NCI-H524 treated with DMSO at 0.1 percent for 48 hours (cell line): ENCODE results near the gene PLAAT2.
"Not testable (repeated sequence)": the region's sequence is repeated elsewhere in the genome, so short reads cannot be mapped to it uniquely, and the experiment has no call there.

ENCODE experiments used
- DNase-seq: peaks from one replicate; lab custom pipeline; 2025; lab: John Stamatoyannopoulos, UW

Gene PLAAT2

DNA sequence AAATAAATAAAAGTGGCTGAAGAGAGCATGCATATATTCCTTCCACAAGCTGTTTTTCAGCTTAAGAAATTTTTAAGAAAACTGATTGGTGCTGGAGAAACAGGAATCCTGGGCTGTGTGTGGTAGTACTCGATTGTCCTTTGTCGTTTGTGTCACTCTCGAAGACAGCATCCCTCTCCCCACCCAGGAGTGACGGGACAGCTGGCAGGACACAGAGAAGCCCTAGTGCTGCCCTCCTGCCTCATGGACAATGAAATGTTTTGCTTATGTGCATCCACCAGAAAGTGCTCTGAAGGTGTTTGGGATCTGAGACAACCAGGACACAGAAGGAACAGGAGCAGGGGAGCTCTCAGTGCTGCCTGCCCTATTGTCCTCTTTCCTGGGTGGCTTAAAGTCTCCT, 13.8 kb downstream of the PLAAT2 start:
- DNase-seq = no peak

DNA sequence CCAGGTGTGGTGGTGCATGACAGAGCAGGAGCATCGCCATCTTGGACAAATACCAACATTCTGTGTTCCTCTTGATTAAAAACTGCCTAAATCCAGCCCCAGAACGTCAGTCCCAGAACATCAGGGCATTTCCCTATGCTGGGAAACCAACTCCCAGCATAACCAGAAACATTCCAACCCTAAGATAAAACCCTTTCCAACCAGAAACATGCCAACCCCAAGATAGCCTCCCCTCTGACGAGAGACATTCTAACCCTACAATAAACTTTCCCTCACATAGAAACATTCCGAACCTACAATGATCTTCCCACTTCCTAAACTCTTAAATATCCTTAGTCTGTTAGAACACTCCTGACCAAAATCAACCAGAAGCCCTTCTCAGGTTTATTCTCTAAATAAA, 15.0 kb downstream of the PLAAT2 start:
- no peak for DNase-seq

GRCh38 chr11:63547061-63547460, 16.1 kb downstream of the PLAAT2 start:
- DNase-seq = no peak

- no peak for DNase-seq
These were observed 19.5 kb downstream of the PLAAT2 start for GRCh38 chr11:63543711-63544110.

- not testable (repeated sequence) for DNase-seq
These were observed 20.7 kb downstream of the PLAAT2 start for GRCh38 chr11:63542506-63542905.

GRCh38 chr11:63537293-63538101, 25.7 kb downstream of the PLAAT2 start:
- no peak for DNase-seq

GRCh38 chr11:63536669-63537292, 26.4 kb downstream of the PLAAT2 start, which contains the start of gene PLAAT4:
PLAAT4 (plus strand) TSS chr11:63536808; CDS start chr11:63536869, 61 bp downstream.
- DNase-seq = no peak

- no peak for DNase-seq
These were observed 27.4 kb downstream of the PLAAT2 start for GRCh38 chr11:63535734-63536133.

DNA sequence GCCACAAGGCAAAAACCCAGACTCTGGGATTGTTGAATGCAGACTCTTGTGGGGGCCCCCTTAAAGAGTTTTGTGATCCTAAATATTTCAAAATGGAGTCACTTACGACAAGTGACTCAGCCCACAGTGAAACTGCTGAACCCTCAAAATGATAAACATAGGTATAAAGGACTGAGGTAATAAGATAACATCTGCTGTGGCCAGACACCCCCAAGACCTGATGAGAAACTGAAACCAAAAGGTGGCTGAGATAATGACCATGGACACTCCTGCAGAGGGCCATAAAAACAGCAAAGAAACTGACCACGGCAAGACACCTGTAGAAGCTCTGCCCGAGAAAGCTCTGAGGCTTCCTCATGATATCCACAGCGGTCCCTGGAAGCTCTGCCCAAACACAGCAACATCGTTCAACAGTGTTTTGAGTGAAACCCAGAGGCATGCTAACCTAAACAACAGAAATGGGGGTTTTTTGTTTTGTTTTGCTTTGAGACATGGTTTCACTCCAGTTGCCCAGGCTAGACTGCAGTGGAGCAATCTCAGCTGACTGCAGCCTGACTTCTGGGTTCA, 28.2 kb downstream of the PLAAT2 start:
- DNase-seq = no peak

DNA sequence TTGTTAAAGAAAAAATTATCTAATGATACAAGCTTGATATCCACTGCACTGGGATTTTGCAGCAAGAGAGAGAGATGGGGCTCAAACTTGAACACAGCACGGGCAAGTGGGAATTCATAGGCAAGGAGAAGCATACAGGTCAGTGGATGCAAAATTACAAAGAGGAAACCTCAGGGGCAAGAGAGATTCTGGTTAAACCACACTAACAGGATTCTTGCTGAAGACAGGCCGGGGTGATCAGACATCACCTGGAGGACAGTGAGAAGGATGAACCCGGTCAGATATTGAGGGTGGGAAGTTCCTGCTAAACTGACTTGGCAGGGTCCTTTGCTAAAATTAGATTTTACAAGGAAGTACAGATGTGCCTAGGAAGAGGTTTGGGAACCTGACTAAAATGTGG, 29.1 kb downstream of the PLAAT2 start:
- DNase-seq = no peak

- no peak for DNase-seq
These were observed 30.2 kb downstream of the PLAAT2 start for GRCh38 chr11:63532799-63533475.

GRCh38 chr11:63532117-63532516, 31.1 kb downstream of the PLAAT2 start:
- no peak for DNase-seq

- DNase-seq = not testable (repeated sequence)
These were observed 31.9 kb downstream of the PLAAT2 start for GRCh38 chr11:63531074-63531792.

- DNase-seq = no peak
These were observed 33.2 kb downstream of the PLAAT2 start for GRCh38 chr11:63530021-63530420.

DNA sequence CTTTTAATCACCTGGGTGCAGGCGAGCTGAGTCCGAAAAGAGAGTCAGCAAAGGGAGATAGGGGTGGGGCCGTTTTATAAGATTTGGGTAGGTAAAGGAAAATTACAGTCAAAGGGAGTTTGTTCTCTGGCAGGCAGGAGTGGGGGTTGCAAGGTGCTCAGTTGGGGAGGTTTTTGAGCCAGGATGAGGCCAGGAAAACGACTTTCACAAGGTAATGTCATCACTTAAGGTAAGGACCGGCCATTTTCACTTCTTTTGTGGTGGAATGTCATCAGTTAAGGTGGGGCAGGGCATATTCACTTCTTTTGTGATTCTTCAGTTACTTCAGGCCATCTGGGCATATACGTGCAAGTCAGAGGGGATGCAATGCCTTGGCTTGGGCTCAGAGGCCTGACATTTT, 33.8 kb downstream of the PLAAT2 start:
- not testable (repeated sequence) for DNase-seq

- DNase-seq = not testable (repeated sequence)
These were observed 34.4 kb downstream of the PLAAT2 start for GRCh38 chr11:63528729-63529278.

DNA sequence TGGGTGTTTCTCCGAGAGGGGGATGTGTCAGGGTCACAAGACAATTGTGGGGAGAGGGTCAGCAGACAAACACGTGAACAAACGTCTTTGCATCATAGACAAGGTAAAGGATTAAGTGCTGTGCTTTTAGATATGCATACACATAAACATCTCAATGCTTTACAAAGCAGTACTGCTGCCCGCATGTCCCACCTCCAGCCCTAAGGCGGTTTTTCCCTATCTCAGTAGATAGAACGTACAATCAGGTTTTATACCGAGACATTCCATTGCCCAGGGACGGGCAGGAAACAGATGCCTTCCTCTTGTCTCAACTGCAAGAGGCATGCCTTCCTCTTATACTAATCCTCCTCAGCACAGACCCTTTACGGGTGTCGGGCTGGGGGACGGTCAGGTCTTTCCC, 35.0 kb downstream of the PLAAT2 start:
- not testable (repeated sequence) for DNase-seq

GRCh38 chr11:63527667-63528066, 35.5 kb downstream of the PLAAT2 start:
- no peak for DNase-seq

GRCh38 chr11:63523151-63523550, 40.0 kb downstream of the PLAAT2 start:
- no peak for DNase-seq

DNA sequence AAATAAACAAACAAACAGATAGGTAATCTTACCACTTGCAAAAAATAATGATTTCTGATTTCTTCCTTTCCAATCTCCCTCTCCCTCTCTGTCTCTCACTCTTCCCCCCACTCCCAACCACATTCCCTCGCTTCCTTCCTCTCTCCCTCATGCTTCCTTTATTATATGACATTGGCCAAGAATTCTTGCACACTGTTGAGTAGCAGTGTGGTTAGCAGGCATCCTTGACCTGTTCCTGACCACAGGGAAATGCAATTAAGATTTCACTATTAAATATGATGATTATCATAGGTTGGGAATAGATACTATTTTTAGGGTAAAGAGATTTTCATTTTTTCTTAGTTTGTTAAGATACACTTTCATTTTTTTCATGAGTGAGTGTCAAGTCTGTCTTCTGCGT, 41.3 kb downstream of the PLAAT2 start:
- DNase-seq = no peak

GRCh38 chr11:63520606-63521170, 42.5 kb downstream of the PLAAT2 start:
- DNase-seq = no peak
